Panc1 (cell line): Measurements from ENCODE around the gene PTPN23.

Experiments used
- SIN3A ChIP-seq: IDR thresholded peaks from 2 replicates; pipeline ENCODE4 v1.6.1; 2012; ENCODE audit warnings: low read depth, mild to moderate bottlenecking, low read length, moderate library complexity, borderline replicate concordance; ENCODE audit not compliant: insufficient read depth
- TF ChIP-seq, protein P1 (sequence below): fragments of 450-650 bp; IDR thresholded peaks from 2 replicates; pipeline ENCODE4 v1.5.1; 2017; ENCODE audit warnings: mild to moderate bottlenecking

DNA sequence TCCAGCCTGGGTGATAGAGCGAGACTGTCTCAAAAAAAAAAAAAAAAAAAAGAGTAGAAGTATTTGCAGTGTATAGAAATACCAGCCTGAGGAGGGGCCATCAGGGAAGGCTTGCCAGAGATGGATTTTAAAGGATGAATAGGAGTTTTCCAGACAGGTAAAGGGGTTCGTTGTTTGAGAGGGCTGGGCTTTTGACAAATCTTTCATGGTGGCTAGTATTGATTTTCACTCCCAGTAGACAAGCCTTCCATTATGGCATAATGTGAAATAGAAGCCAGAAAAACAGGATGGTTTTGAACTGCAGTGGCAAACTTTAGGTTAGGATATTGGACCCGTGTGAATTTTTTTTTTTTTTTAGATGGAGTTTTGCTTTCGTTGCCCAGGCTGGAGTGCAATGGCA is 3.6 kb downstream of the PTPN23 start:
- TF ChIP-seq, protein P1, sequence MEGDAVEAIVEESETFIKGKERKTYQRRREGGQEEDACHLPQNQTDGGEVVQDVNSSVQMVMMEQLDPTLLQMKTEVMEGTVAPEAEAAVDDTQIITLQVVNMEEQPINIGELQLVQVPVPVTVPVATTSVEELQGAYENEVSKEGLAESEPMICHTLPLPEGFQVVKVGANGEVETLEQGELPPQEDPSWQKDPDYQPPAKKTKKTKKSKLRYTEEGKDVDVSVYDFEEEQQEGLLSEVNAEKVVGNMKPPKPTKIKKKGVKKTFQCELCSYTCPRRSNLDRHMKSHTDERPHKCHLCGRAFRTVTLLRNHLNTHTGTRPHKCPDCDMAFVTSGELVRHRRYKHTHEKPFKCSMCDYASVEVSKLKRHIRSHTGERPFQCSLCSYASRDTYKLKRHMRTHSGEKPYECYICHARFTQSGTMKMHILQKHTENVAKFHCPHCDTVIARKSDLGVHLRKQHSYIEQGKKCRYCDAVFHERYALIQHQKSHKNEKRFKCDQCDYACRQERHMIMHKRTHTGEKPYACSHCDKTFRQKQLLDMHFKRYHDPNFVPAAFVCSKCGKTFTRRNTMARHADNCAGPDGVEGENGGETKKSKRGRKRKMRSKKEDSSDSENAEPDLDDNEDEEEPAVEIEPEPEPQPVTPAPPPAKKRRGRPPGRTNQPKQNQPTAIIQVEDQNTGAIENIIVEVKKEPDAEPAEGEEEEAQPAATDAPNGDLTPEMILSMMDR: no peak
- TF ChIP-seq SIN3A: no peak
